HepG2 (cell line): ENCODE measurements around the gene KCNK7. TPM values are rescaled to one million over a fixed set of nuclear protein-coding genes. Genes with fewer than 3 reads are reported as not detected.

Source experiments
- AKAP8 ChIP-seq: sonication (generic); formaldehyde crosslinking; IDR thresholded peaks from 2 replicates; pipeline ENCODE4 v1.5.1; 2020; ENCODE audit warnings: mild to moderate bottlenecking, missing genetic modification reagents
- ATF4 ChIP-seq, 2 experiments: fragments of 450-650 bp in 1 of 2; sonication (generic) in 1 of 2; formaldehyde crosslinking; IDR thresholded peaks; 2 replicates each; pipeline versions ENCODE4 v1.5.0 to v1.8.0; 2020 to 2022; ENCODE audit warnings: mild to moderate bottlenecking in 1 of 2, missing genetic modification reagents in 1 of 2
- BHLHE40 ChIP-seq: IDR thresholded peaks from 2 replicates; pipeline ENCODE4 v1.6.1; 2011; ENCODE audit warnings: low read length, improper control_type of control experiment
- CEBPB ChIP-seq: IDR thresholded peaks from 2 replicates; pipeline ENCODE4 v1.6.1; 2011; ENCODE audit warnings: low read depth, low read length, improper control_type of control experiment, borderline replicate concordance
- HMGXB3 ChIP-seq: sonication (generic); formaldehyde crosslinking; IDR thresholded peaks from 2 replicates; pipeline ENCODE4 v1.4.0; 2020; ENCODE audit warnings: missing genetic modification reagents, borderline replicate concordance
- KDM4B ChIP-seq: sonication (generic); formaldehyde crosslinking; IDR thresholded peaks from 2 replicates; pipeline ENCODE4 v1.4.0; 2020; ENCODE audit warnings: missing genetic modification reagents
- PHF21A ChIP-seq: sonication (generic); formaldehyde crosslinking; IDR thresholded peaks from 2 replicates; pipeline ENCODE4 v1.5.0; 2020; ENCODE audit warnings: mild to moderate bottlenecking, missing genetic modification reagents
- PRDM15 ChIP-seq: sonication (generic); formaldehyde crosslinking; IDR thresholded peaks from 2 replicates; pipeline ENCODE4 v1.4.0; 2020; ENCODE audit warnings: missing genetic modification reagents
- PREB ChIP-seq: sonication (generic); formaldehyde crosslinking; IDR thresholded peaks from 2 replicates; pipeline ENCODE4 v1.4.0; 2020; ENCODE audit warnings: missing genetic modification reagents
- RXRA ChIP-seq: sonication (generic); formaldehyde crosslinking; IDR thresholded peaks from 2 replicates; pipeline ENCODE4 v1.5.1; 2020; ENCODE audit warnings: missing genetic modification reagents
- SMC3 ChIP-seq: IDR thresholded peaks from 2 replicates; pipeline ENCODE4 v1.6.1; 2011; ENCODE audit warnings: low read length, improper control_type of control experiment
- ZNF207 ChIP-seq: fragments of 450-650 bp; IDR thresholded peaks from 2 replicates; pipeline ENCODE4 v1.6.1; 2016; ENCODE audit warnings: antibody characterized with exemption, borderline replicate concordance
- ZNF607 ChIP-seq: sonication (generic); formaldehyde crosslinking; IDR thresholded peaks from 2 replicates; pipeline ENCODE4 v1.5.1; 2020; ENCODE audit warnings: missing genetic modification reagents, mild to moderate bottlenecking, borderline replicate concordance
- ZNF850 ChIP-seq: sonication (generic); formaldehyde crosslinking; conservative IDR thresholded peaks from 2 replicates; pipeline ENCODE4 v1.9.0; 2021; ENCODE audit warnings: mild to moderate bottlenecking, missing genetic modification reagents
- polyA plus RNA-seq, 8 experiments: library from polyadenylated mRNA; depleted of rRNA in 3 of 8; stranded (reverse) in 7 of 8; unstranded in 1 of 8; fragments of >200 nt; fragmentation: Illumina TruSeq in 4 of 8; extraction: Trizol in 4 of 8; gene quantifications; 2 replicates each; pipeline versions ENCODE4 v1.2.1 to v1.2.3, GENCODE V29; 2011 to 2016; ENCODE audit warnings: low read depth in 4 of 8, missing spikeins in 1 of 8, mixed read lengths in 1 of 8; ENCODE audit not compliant: insufficient read depth in 1 of 8
- total RNA-seq, 5 experiments: library from RNA; depleted of rRNA; stranded (reverse); fragments of >200 nt; fragmentation: Illumina TruSeq; extraction: Trizol; gene quantifications; 2 replicates each; pipeline ENCODE4 v1.2.3, GENCODE V29; 2016; ENCODE audit warnings: low read depth in 1 of 5
- TF ChIP-seq, protein P1 (sequence below): sonication (generic); formaldehyde crosslinking; conservative IDR thresholded peaks from 2 replicates; pipeline ENCODE4 v1.4.0; 2020; ENCODE audit warnings: mild to moderate bottlenecking, missing genetic modification reagents, moderate library complexity

KCNK7 gene
- total and polyA plus RNA-seq, 2 of the 13 experiments (the other 11 are each of a cell fraction or from before 2014, with no cell fraction given) = 0.11 TPM; not detected in 1

DNA sequence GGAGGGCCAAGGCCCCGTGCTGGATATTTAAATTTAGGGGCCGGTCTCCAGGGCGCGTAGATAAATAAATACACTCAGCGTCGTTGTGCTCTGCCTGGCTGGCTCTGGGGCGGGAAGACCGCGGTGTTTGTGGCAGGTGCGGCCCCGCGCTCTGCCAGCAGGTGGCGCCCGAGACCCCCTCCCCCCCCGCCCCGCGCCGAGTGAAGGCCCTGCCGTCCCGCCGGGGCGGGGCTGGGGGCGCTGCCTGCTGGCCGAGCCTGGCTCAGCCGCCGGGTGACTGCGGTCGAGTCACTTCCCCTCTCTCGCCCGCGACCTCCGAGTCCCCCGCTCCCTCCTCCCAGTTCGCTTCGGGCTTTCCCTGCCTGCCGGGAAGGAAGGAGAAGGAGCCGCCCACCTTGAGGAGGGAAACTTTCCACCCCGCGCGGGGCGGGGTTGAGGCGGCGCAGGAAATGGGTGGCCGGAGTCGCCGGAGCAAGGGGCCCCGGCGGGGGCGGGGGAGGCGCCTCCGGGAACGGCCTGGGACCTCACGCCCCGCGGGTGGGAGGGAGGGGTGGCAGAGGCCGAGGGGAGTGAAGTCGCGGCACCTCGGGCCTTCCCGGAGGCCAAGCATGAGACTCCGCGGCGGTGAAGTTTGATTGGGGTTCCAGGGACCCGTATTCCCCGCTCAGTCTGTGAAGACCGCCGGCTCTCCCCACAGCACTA is 21.3 kb downstream of the KCNK7 start (continued):
- no peak for TF ChIP-seq ZNF607 (CRISPR knock-in tag)
- no peak for TF ChIP-seq PREB (CRISPR knock-in tag)
- no peak for TF ChIP-seq CEBPB
- no peak for TF ChIP-seq ZNF850
- TF ChIP-seq PHF21A = no peak
- no peak for TF ChIP-seq SMC3
- no peak for TF ChIP-seq ATF4 (CRISPR knock-in tag; IDR thresholded peaks at IDR 0.05)
- TF ChIP-seq, protein P1, sequence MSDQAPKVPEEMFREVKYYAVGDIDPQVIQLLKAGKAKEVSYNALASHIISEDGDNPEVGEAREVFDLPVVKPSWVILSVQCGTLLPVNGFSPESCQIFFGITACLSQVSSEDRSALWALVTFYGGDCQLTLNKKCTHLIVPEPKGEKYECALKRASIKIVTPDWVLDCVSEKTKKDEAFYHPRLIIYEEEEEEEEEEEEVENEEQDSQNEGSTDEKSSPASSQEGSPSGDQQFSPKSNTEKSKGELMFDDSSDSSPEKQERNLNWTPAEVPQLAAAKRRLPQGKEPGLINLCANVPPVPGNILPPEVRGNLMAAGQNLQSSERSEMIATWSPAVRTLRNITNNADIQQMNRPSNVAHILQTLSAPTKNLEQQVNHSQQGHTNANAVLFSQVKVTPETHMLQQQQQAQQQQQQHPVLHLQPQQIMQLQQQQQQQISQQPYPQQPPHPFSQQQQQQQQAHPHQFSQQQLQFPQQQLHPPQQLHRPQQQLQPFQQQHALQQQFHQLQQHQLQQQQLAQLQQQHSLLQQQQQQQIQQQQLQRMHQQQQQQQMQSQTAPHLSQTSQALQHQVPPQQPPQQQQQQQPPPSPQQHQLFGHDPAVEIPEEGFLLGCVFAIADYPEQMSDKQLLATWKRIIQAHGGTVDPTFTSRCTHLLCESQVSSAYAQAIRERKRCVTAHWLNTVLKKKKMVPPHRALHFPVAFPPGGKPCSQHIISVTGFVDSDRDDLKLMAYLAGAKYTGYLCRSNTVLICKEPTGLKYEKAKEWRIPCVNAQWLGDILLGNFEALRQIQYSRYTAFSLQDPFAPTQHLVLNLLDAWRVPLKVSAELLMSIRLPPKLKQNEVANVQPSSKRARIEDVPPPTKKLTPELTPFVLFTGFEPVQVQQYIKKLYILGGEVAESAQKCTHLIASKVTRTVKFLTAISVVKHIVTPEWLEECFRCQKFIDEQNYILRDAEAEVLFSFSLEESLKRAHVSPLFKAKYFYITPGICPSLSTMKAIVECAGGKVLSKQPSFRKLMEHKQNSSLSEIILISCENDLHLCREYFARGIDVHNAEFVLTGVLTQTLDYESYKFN (CRISPR knock-in tag) = peak; percentile 24; the same call in 1 of the 2 replicates
- TF ChIP-seq RXRA (CRISPR knock-in tag) = peak; percentile 58; the same call in 1 of the 2 replicates
- no peak for TF ChIP-seq ZNF207
- TF ChIP-seq HMGXB3 (CRISPR knock-in tag) = no peak
- no peak for TF ChIP-seq BHLHE40
- 0 out of 2 replicates have a peak, but pooled peaks have one; percentile 32 for TF ChIP-seq AKAP8 (CRISPR knock-in tag)
- no peak for TF ChIP-seq PRDM15 (CRISPR knock-in tag)
- TF ChIP-seq KDM4B = no peak; the same call in 1 of the 2 replicates
